IPS DF 4.7 (cell line): ENCODE results near the gene ZNF780A.
"Not testable (repeated sequence)": the region's sequence is repeated elsewhere in the genome, so short reads cannot be mapped to it uniquely, and the experiment has no call there.

ENCODE experiments used
- DNase-seq: peaks from one replicate; pipeline ENCODE4 v3.0.0-alpha.2; 2013; ENCODE audit warnings: low spot score; ENCODE audit errors: extremely low read depth

The ZNF780A gene

GRCh38 chr19:40084948-40085347, 5.8 kb downstream of the ZNF780A start:
- no peak for DNase-seq

GRCh38 chr19:40081411-40081810, 9.3 kb downstream of the ZNF780A start:
- DNase-seq = no peak

DNA sequence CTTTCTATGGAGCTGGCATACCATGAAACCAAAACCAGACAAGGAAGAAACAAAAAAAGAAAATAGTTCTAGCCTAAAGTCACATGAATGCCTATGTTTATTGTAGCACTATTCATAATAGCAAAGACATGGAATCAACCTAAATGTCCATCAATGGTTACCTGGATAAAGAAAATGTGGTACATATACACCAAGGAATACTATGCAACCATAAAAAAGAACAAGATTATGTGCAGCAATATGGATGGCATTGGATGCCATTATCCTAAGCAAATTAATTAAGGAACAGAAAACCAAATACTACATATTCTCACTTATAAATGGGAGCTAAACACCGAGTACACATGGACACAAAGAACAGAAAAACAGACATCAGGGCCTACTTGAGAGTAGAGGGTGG, 10.5 kb downstream of the ZNF780A start:
- no peak for DNase-seq

- no peak for DNase-seq
Measured at GRCh38 chr19:40078377-40078776, 12.4 kb downstream of the ZNF780A start.

DNA sequence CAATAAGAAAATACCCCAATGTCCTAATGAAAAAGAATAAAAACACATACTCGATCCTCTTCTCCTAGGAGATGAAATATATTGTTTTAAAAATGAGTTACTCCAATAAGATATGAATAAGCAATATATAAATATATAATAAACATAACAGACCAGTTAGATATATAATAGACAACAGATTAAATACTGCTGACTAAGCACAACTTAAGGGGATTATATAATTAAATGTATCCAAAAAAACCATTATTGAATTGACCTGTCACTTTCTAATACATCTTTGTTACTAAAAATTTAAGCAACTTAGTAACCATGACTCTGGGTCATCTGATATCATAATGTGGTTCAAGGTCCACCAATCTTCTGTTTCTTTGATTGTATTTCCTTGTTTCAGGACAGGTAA, 20.7 kb downstream of the ZNF780A start:
- no peak for DNase-seq

DNA sequence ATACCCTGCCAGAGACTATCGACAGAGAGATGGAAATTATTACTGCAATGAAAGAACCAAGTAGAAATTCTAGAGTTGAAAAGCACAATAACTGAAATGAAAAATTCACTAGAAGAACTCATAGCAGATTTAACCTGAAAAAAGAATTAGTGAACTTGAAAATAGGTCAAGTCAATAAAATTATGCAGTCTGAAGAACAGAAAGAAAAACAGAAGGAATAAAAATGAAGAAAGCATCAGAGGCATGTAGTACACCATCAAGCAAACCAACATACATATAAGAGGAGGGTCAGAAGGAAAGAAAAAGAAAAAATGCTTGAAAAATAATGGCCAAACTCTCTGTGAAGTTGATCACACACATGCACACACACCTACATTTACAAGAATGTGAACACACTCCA, 31.1 kb downstream of the ZNF780A start:
- no peak for DNase-seq

DNA sequence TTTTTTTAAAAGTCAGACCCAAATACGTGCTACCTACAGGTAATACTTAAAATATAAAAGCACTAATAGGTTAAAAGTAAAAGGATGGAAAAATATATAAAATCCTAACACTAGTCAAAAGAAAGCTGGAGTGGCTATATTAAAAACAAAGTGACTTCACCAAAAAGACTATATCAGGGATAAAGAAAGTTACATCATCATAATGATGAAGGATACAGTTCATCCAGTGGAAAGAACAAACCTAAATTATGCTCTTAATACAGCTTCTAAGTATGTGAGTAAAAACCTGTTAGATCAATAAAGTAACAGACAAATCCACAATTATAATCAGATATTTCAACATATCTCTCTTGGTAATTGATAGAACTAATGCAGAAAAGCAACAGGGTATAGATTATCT, 33.6 kb downstream of the ZNF780A start:
- no peak for DNase-seq

GRCh38 chr19:40056505-40056904, 34.2 kb downstream of the ZNF780A start:
- no peak for DNase-seq

DNA sequence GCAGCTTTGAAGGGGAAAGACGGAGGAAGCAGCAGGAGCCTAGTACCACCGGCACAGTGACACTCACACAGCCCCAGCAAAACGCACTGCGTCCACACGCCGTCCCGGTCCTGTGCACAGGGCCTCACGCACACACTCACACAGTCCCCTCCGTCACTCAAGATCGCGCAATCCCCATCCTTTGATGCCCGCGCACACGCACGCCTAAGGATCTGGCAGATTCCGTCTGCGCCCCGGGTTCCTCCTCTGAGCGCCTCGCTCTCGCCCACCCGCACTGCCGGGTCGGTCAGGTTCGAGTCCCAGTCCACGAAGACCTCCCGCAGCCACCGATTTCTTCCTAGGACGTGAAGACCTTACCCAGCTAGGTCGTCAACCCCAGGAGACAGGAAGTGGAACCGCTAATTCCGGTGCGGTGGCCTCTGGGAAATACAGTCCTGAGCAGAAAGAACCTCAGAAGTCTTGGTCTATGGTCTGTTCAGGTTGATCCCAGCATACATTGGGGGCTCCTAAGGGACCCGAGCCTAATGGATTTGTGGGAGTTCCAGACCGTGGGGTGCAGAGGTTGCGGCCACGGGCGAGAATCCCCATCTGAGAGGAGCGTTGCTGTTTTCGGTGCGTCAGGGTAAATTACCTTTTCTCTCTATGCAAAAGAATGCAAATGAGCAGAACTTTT, 34.8 kb downstream of the ZNF780A start, which contains the start of gene ZNF780B:
TSS of gene ZNF780B (minus strand) at position 400 of the 673 bp plus-strand sequence. CDS start 5,899 bp downstream, outside the sequence.
- DNase-seq = peak; percentile 44

DNA sequence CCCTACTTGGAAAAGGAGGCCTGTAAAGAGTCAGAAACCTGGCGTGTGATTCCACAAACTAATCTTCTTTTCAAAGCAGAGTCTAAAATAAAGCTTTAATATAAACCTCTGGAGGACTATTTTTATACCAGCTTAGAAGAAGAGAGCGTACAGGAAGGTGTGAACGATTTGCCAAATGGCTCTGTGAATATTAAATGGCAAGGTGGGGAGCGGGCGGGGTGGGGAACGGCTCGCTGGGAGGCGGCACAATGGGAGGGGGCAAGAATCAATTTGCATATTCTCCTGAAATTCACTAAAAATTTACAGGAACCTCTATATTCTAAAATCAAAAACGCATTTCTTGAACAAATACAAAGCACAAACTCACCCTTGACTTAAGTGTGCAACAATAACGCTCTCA, 35.7 kb downstream of the ZNF780A start:
- DNase-seq = no peak

DNA sequence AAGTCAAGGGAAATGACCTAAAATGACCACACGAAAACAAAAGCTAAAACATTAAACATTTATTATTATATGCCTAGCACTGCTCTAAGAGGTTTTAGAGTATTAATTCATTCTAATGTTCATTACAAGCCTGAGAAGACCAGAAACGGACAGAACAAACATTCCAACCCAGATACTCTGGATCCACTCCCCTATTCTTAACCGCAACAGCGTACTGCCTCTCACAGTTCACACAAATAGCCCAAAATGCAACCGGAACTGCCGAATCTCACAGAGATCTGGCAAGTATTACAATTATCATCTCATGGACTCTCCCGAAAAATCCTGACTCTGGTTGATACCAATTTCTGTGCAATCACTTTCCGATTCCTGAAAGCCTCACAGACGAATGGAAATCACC, 36.1 kb downstream of the ZNF780A start:
- DNase-seq = no peak

DNA sequence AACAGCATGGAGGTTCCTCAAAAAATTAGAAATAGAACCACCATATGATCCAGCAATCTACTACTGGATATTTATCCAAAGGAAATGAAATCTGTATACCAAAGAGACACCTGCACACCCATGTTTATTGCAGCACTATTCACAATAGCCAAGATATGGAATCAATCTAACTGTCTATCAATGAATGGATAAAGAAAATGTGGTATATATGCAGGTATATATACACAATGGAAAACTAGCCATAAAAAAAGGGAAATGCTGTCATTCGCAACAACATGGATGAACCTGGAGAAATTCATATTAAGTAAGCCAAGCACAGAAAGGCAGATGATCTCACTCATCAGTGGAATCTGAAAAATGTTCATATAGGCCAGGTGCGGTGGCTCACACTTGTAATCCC, 37.3 kb downstream of the ZNF780A start:
- no peak for DNase-seq

DNA sequence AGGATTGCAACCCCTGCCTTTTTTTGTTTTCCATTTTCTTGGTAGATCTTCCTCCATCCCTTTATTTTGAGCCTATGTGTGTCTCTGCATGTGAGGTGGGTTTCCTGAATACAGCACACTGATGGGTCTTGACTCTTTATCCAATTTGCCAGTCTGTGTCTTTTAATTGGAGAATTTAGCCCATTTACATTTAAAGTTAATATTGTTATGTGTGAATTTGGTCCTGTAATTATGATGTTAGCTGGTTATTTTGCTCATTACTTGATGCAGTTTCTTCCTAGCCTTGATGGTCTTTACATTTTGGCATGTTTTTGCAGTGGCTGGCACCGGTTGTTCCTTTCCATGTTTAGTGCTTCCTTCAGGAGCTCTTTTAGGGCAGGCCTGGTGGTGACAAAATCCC, 49.0 kb downstream of the ZNF780A start:
- DNase-seq = not testable (repeated sequence)

GRCh38 chr19:40038047-40038446, 52.7 kb downstream of the ZNF780A start:
- DNase-seq = not testable (repeated sequence)

DNA sequence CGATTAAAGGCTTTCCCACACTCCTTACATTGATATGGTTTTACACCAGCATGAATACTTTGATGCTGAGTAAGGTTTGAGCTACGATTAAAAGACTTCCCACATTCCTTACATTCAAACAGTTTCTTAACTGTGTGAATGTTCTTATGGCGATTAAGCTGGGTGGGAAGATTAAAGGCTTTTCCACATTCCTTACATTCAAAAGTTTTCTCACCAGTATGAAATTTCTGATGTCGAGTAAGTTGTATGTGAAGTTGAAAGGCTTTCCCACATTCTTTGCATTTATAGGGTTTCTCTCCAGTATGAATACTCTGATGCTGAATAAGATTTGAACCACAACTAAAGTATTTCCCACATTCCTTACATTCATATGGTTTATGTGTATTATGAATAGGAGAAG, 54.7 kb downstream of the ZNF780A start:
- DNase-seq = no peak

DNA sequence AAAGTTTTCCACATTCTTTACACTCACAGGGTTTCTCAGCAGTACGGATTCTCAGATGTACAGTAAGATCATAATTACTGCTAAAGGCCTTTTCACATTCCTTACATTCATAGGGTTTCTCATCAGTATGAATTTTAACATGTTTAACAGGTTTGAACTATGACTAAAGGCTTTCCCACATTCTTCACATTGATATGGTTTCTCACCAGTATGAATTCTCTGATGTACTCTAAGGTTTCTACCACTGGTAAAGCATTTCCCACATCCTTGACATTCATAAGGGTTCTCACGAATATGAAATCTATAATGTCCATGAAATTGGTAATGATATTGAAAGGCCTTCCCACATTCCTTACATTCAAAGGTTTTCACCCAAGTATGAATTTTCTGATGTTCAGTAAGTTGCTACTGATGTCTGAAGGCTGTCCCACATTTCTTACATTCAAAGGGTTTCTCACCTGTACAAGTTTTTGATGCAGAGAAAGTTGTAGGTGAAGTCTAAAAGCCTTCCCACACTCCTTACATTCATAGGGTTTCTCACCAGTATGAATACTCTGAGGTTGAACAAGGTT, 56.7 kb downstream of the ZNF780A start:
- DNase-seq = no peak

- no peak for DNase-seq
Measured at GRCh38 chr19:40026597-40026970, 64.2 kb downstream of the ZNF780A start.

DNA sequence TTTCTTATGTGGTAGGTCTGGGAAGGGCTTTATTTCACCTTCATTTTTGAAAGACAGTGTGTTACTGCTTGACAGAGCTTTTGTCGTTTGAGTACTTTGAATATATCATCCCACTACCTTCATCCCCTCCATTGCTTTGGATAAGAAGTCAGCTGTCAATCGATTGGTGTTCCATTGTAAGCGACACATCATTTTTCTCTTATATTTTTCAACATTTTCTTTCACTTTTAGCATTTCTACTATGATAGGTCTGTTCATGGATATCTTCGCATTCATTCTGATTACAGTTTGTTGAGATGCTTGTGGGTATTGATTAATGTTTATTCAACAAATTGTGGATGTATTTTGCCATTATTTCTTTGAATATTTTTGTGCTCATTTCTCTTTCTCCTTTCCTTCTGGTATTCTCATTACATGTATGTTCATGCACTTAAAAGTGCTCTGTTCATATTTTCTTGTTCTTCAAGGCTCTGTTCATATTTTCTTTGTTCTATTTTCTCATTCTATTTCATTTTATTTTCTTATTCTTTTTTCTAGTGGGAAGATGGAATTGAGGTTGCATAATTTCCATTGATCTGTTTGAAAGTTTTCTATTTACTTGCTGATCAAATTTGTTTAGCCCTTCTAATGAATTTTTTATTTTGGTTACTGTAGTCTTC, 64.7 kb downstream of the ZNF780A start:
- no peak for DNase-seq

- no peak for DNase-seq
Measured at GRCh38 chr19:40023969-40024368, 66.8 kb downstream of the ZNF780A start.
